B cell (primary cell): ENCODE measurements around the gene NCAPH2.

Source experiments
- CTCF ChIP-seq: fragments of 200-600 bp; IDR thresholded peaks from one replicate; pipeline ENCODE4 v1.8.0; 2022; ENCODE audit warnings: antibody characterized with exemption, mild to moderate bottlenecking
- EZH2 ChIP-seq: IDR thresholded peaks from 2 replicates; pipeline ENCODE4 v1.6.1; 2012; ENCODE audit warnings: borderline replicate concordance, low read depth, mild to moderate bottlenecking, moderate library complexity, low read length; ENCODE audit not compliant: insufficient read depth, poor library complexity, severe bottlenecking

GRCh38 chr22:50469377-50470305, 38.4 kb upstream of the NCAPH2 start:
- TF ChIP-seq CTCF (peak; percentile 31), EZH2 (no peak)
